Omental fat pad (tissue), 4 donors: ENCODE measurements around the gene GPR161. TPM values are rescaled to one million over a fixed set of nuclear protein-coding genes. Genes with fewer than 3 reads are reported as not detected.
"Not testable (repeated sequence)": the region's sequence is repeated elsewhere in the genome, so short reads cannot be mapped to it uniquely, and the experiment has no call there.

Experiments
- ATAC-seq: fragments of 150-250 bp; one replicate; pipeline ENCODE4 v1.9.1; 2016; ENCODE audit warnings: mild to moderate bottlenecking, moderate library complexity; ENCODE audit not compliant: low FRiP score
- DNase-seq: peaks from one replicate; pipeline ENCODE4 v3.0.0-alpha.2; 2019; ENCODE audit warnings: low spot score
- total RNA-seq, 4 donors: library from RNA; depleted of rRNA; stranded (reverse); fragments of >200 nt; gene quantifications; one replicate each; pipeline ENCODE4 v1.1.0, GENCODE V29; 2016
- TF ChIP-seq, protein P1 (sequence below), 3 donors: fragments of 450-650 bp; IDR thresholded peaks; one replicate each; pipeline ENCODE4 v1.5.1; 2016 to 2017; ENCODE audit warnings: antibody characterized with exemption in 3 of 3, mild to moderate bottlenecking in 3 of 3, moderate library complexity in 2 of 3

The GPR161 gene
- total RNA-seq, 4 donors from 2014 or later: 4.0 to 8.0 (median 5.9) TPM

DNA sequence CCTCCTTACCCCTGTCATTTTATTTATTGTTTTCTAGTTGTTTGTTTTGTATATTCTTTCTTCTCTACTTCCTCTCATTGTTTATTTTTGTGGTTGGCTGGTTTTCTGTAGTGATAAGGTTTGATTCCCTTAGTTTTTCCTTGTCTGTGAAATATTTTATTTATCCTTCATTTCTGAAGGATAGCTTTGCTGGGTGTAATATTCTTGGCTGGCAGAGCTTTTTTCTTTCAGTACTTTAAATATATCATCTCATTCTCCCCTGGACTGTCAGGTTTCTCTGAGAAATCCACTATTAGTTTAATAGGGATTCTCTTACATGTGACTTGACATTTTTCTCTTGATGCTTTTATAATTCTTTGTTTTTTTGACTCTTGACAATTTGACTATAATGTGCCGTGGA is 23.2 kb upstream of the GPR161 start:
- TF ChIP-seq, protein P1, sequence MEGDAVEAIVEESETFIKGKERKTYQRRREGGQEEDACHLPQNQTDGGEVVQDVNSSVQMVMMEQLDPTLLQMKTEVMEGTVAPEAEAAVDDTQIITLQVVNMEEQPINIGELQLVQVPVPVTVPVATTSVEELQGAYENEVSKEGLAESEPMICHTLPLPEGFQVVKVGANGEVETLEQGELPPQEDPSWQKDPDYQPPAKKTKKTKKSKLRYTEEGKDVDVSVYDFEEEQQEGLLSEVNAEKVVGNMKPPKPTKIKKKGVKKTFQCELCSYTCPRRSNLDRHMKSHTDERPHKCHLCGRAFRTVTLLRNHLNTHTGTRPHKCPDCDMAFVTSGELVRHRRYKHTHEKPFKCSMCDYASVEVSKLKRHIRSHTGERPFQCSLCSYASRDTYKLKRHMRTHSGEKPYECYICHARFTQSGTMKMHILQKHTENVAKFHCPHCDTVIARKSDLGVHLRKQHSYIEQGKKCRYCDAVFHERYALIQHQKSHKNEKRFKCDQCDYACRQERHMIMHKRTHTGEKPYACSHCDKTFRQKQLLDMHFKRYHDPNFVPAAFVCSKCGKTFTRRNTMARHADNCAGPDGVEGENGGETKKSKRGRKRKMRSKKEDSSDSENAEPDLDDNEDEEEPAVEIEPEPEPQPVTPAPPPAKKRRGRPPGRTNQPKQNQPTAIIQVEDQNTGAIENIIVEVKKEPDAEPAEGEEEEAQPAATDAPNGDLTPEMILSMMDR (IDR thresholded peaks at IDR 0.05): no peak
- ATAC-seq: no peak
- no peak for DNase-seq

DNA sequence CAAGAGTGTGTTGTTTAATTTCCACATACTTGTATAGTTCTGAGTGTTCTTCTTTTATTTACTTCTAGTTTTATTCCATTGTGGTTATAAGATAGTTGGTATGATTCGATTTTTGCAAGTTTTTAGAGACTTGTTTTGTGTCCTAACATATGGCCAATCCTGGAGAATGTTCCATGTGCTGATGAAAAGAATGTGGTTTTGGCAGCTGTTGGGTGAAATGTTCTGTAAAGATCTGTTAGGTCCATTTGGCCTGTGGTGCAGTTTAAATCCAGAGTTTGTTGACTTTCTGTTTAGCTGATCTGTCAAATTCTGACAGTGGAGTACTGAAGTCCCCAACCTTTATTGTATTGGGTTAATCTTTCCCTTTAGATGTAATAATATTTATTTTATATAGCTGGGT is 22.5 kb upstream of the GPR161 start:
- TF ChIP-seq, protein P1 (IDR thresholded peaks at IDR 0.05): no peak
- no peak for ATAC-seq
- no peak for DNase-seq

DNA sequence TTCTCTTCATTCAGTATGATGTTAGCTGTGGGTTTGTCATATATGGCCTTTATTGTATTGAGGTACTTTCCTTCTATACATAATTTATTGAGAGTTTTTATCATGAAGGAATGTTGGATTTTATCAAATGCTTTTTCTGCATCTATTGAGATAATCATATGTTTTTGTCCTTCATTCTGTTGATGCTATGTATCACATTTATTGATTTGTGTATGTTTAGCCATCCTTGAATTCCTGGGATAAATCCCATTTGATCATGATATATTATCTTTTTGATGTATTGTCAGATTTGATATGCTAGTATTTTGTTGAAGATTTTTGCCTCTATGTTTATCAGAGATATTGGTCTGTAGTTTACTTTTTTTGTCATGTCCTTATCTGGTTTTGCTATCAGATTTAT is 20.9 kb upstream of the GPR161 start:
- no peak for DNase-seq
- no peak for ATAC-seq
- TF ChIP-seq, protein P1 (IDR thresholded peaks at IDR 0.05): no peak

DNA sequence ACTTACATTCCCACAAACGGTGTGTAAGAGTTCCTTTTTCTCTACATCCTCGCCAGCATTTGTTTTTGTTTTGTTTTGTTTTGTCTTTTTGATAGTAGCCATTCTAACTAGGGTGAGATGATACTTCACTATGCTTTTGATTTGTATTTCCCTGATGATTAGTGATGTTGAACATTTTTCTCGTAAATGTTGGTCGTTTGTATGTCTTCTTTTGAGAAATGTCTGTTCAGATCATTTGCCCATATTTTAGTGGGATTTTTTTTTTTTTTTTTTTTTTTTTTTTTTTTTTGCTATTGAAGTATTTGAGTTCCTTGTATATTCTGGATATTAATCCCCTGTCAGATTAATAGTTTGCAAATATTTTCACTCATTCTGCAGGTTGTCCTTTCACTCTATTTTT is 19.2 kb upstream of the GPR161 start:
- no peak for DNase-seq
- TF ChIP-seq, protein P1 (IDR thresholded peaks at IDR 0.05): no peak
- no peak for ATAC-seq

DNA sequence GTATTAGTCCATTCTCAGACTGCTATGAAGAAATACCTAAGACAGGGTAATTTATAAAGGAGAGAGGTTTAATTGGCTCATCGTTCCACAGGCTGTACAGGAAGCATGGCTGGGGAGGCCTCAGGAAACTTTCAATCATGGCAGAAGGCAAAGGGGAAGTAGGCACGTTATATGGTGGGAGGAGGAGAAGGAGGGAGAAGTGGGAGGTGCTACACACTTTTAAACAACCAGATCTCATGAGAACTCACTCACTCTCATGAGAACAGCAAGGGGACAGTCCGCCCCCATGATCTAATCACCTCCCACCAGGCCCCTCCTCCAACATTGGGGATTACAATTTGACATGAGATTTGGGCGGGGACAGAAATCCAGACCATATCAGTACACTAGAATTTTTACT is 18.0 kb upstream of the GPR161 start:
- ATAC-seq: not testable (repeated sequence)

DNA sequence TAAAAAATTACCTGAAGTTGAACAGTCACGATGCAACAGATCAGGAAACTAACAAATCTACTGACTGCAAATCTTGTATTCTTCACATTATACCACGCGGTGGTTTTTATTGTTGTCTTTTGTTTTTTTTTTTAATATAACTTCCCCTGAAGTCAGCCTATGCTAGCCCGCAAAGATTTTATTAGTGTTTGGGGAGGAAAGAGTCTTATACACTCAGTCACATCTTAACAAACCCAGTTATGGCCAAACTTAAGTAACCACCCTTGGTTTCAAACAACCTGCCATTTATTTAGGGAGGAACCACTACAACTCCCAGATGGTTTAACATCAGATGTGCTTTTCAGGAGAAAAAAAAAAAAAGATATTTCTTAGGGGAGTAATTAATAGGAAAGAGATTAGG is 15.2 kb upstream of the GPR161 start:
- TF ChIP-seq, protein P1 (IDR thresholded peaks at IDR 0.05): no peak
- ATAC-seq (no peak), DNase-seq (no peak)

More for the DNA sequence above, 18.0 kb upstream of the GPR161 start:
- not testable (repeated sequence) for DNase-seq

DNA sequence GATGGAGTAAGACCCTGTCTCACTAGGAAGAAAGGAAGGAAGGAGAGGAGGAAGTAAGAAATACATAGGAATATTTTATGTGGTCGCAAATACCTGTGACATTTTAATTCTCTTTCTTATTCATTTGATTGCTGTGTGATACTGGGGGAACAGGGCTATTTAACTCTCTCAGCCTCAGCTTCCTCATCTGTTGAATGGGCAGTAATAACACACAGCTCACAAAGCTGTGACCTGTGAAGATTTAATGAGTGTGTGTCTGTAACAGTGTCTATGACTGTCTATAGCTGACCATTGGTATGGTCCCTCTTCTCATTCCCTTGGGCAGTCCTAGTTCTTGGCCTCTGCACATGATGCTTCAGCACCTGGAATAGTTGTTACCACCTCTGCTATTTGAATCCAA is 13.6 kb upstream of the GPR161 start:
- no peak for DNase-seq
- no peak for ATAC-seq
- TF ChIP-seq, protein P1 (IDR thresholded peaks at IDR 0.05): no peak

DNA sequence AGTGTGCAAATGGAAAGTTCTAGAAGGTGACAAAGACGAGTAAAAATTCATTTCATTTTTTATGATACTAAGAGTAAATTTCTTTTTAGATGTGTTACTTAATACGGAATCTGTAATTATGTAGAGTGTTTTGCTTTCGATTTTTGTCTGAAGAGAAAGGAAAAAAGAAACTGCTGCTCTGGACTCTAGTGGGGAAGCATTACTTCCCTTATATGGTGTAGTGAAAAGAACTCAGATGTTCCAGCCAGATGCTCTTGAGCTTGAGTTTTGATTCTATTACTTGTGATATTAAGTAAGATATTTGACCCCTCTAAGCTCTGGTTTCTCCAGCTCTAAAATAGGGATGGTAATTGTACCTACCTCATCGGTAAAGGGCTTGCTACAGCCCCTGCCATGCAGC is 12.2 kb upstream of the GPR161 start:
- DNase-seq (no peak), ATAC-seq (no peak)
- TF ChIP-seq, protein P1 (IDR thresholded peaks at IDR 0.05): no peak
